GM21515 (cell line): Measurements from ENCODE around the gene ELAVL3.
"Not testable (repeated sequence)": the region's sequence is repeated elsewhere in the genome, so short reads cannot be mapped to it uniquely, and the experiment has no call there.

ENCODE experiments used
- ATAC-seq: cut with Tn5 transposase; IDR thresholded peaks from one replicate; pipeline ENCODE4 v1.9.1; 2021; ENCODE audit not compliant: unreplicated experiment

Gene ELAVL3

DNA sequence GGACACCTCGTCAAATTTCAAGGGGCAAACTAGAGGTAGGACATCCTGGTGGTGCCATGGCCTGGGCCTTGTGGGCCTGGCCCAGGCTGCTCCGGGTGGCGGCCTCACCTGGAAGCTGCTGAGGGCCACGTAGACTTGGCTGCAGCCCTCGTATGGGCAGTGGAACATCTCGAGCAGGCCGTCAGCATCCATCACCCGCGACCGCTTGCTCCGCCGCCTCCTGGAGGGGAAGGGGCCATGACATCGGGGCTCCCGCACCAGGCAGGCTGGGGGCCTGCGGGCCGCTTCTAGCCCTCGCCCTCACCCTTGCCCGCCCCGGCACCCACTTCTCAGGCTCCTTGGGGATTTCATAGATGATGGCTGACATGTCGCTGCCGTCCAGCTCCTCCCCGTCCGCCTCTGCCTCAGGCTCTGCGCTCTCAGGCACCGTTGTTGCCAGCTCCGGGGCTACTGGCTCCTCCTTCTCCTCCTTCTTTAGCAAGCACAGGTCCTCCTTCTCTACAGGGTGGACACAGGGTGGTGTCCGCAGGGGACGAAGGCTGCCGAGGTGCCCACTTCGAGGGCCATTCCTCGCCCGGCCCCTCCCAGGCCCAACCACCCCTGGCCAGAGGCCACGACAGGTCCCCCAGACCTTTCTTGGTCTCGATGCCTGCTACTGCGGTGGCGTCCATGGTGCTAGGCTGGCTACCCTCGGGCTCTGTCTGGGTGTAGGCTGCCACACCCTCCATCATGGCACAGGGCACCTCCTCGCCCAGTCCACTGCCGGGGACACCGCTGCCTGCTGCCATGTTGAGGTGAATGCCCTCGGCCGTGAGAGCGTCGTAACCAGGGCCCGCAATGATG, 6.0 kb upstream of the ELAVL3 start:
- ATAC-seq, result no peak

DNA sequence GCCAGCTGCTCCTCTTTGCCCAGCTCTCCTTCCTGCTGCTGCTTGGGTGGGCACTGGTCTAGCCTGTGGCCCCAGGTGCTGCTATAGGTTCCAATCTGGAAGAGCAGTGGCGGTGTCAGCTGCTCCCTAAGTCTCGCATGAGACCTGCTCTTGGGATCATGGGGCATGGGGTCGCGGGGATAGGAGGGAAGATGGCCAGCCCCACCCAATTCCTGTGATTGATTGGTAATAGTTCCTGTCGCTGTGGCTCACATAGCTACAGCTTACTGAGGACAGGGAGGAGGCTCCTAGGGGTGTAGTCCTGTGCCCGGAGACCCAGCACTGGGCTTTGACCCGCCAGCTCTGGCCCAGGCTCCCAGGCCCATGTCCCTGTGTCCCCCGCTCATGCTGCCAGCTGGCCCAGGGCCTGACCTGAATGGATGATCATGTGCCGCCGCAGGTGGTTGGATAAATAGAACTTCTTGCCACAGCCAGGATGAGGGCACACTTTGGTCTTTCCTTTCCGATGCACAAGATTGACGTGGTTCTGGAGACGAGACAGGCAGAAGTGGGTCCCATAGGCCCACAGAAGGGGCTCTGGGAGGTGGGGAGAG, 4.5 kb upstream of the ELAVL3 start:
- no peak for ATAC-seq

GRCh38 chr19:11483366-11484111, 2.7 kb upstream of the ELAVL3 start:
- no peak for ATAC-seq

DNA sequence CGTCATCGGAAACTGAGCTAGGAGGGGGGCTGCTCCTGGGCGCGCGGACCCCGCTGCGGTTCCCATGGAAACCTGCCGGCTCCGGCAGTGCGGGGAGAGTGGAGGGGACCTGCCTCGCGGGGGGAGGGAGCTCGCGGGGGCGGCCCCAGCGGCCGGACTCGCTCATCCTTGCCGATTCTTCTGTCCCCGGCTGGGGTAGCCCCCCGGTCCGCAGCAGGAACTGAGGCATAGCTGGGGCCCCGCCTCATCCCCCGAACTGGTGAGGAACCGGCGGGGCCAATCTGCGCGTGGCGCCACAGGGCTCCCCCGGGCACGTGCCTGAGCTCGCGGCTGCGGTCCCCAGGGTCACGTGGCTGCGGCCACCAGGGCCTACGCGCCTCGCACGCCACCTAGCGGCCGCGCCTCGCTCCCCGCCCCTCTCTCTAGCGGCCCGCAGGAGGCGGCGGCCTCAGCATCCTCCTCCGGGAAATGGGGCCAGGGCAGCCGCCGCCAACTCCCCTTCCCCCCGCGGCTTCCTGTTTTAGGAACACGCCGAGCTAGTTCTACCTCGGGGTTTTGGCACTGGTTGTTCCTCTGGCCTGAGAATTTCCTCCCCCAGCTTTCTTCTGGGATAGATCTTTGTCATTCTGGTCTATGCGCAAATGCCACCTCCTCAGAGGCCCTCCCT, 1.7 kb upstream of the ELAVL3 start:
- peak; percentile 46 for ATAC-seq

DNA sequence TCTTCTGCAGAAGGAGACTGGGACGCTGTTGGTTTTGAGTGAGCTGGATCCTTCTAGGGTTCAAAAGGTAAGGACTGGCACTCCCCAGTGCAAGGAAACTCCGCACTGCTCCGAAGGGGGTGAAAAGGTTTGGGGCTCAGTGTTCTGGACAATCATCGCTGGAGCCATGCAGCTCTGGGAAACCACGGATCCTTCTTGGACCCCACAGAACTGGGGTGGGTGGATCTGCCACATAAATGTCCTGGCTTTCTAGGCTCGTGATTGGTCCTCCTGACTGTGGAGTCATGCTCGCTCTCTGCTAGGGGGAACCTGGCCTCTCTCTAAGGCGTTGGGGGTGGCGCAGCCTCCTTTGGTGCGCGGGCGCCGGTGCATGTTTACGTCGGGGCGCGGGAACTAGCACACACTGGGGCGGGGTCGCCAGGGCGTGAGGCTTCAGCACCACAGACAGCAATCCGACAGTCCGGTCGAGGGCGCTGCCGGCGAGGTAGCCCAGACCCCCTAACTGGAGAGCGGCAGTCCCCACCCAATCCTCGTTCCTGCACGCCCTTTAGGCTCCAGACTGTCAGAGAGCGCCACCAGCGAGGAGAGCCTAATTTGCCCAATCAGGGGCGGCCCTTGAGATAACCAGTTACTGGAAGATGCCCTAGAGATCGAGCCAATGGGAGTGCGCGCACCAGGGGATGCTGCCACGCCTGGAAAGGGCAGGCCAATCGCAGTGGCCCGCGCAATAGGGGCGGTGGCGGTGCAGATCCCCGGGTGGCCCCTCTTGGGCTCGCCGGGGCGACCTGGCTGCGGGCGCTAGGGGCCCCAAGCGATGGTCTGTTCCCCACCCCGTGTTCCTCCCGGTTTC, 913 bp upstream of the ELAVL3 start:
- peak; percentile 48 for ATAC-seq

- no peak for ATAC-seq
These were observed 740 bp downstream of the ELAVL3 start for GRCh38 chr19:11479898-11480714.

DNA sequence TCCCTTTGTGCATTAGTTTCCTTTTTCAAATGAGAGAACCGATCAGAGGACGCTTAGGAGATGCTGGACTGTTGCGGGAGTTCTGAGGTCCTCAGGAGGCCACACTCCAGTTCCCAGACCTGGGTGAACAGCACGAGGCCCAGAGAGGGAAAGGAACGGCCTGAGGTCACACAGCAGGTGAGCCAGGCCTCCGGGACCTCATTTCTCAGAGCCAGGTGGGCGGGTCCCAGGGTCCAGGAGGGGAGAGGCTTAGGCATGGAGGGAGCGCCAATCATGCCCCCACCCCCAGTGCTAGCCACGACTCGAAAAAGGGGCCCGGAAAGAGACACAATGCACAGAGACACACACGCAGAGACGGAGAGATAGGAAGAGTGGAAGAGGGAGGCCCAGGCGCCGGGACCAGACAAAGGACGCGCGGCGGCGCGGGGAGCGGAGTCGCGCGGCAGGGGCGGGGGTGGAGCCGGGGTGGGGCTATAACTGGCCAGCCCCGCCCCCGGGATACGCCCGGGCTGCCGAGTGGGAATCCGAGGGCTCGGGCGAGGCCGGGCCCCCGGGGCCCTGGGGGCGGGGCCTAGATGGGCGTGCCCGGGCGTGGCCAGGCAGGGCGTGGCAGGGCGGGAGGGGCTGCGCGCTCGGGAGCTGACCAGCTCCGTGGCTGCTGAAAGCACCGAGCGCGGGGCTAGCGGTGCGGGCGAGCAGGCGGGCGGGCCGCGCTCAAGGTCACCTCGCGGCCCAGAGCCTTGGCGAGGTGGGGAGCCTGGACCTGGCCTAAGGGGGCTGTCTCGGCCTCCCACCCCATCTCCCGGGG, 1.6 kb downstream of the ELAVL3 start:
- no peak for ATAC-seq

DNA sequence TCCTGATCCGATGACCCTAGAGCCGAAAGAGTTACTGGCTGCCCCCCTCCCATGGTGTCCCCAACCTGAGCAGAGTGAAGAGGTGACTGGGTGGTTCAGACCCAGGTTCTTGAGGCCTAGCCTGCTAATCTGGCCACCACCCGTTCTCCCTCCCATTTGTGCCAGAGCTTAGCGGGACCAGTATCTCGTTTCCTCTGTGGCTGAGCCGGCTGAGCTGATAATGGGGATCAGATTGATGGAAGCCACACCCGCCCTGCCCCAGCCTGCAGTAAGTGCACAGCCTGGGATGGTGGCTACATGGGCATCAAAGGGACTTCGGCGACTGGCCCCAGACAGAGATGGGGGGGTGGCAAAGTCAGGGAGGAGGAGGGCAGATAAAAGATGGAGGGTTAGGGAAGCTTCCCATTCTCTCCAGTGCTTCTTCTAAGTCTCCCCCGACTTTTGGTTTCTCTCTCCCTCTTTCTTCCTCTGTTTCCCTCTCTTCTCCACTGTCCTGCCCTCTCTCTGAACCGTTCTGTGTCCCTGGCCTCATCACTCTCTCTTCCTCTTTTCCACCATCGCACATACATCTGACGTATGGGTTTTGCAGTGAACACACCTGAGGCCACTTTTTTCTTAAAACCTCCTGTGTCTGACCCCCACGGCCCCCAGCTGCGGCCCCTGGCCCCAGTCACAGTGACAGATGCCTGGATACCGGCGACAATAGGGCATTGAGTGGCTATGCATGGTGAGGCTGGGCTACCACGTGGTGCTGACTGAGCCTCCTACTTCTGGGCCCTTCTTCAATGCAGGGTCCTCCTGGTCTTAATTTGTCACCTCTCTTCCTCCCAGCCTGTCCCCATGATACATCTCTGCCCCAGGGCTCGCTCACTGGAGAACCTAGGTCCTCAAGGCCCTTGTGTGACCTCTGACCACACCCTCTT, 2.4 kb downstream of the ELAVL3 start:
- ATAC-seq, result no peak

GRCh38 chr19:11475861-11476260, 5.0 kb downstream of the ELAVL3 start:
- no peak for ATAC-seq

DNA sequence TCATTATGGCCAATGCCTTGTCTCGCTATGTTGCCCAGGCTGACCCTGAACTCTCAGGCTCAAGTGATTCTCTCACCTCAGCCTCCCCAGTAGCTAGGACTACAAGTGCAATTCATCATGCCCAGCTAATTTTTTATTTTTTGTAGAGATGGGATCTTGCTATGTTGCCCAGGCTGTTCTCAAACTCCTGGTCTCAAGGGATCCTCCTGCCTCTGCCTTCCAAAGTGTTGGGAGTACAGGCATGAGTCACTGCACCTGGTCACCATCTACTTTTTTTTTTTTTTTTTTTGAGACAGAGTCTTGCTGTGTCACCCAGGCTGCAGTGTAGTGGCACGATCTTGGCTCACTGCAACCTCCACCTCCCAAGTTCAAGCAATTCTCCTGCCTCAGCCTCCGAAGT, 5.5 kb downstream of the ELAVL3 start:
- ATAC-seq, result not testable (repeated sequence)

DNA sequence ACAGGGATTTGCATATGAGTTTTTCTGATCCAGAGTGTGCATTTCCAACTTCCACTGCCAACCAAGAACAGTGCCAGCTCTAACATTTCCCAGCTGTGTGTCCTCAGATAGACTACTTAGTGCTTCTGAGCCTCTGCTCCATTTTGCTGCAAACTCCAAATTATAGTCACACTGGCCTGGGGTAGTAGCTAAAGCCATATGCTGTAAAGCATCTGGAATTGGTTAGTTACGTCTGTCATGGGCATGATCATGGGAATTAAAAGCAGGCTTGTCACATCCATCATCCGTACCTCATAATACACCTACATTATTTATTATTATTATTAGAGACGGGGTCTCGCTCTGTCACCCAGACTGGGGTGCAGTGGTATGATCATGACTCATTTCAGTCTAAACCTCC, 7.1 kb downstream of the ELAVL3 start:
- ATAC-seq, result no peak

- ATAC-seq, result not testable (repeated sequence)
These were observed 12.5 kb downstream of the ELAVL3 start for GRCh38 chr19:11468266-11468845.

- ATAC-seq, result no peak
These were observed 15.2 kb downstream of the ELAVL3 start for GRCh38 chr19:11465600-11465999.

DNA sequence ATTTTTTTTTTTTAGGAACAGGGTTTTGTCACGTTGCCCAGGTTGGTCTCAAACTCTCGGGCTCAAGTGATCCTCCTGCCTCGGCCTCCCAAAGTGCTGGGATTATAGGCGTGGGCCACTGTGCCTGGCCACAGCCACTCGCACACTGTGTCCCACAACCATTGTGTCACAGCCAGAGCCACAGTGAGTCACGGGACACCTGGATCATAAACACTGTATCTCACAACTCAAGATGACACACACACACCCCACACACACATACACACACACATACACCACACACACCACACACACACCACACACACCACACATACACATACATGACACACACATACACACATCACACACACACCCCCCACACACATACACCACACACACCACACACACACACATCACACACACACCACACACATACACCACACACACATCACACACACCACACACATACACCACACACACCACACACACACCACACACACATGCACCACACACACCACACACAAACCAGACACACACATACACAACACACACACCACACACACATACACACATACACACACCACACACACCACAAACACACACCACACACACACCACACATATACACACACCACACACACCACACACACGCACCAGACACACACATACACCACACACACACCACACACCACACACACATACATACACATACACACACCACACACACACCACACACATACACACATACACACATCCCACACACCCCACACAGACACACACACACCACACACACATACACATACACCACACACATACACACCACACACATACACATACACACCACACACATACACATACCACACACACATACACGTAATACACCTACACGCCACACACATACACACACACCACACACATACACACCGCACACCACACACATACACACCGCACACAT, 16.2 kb downstream of the ELAVL3 start:
- ATAC-seq, result no peak

DNA sequence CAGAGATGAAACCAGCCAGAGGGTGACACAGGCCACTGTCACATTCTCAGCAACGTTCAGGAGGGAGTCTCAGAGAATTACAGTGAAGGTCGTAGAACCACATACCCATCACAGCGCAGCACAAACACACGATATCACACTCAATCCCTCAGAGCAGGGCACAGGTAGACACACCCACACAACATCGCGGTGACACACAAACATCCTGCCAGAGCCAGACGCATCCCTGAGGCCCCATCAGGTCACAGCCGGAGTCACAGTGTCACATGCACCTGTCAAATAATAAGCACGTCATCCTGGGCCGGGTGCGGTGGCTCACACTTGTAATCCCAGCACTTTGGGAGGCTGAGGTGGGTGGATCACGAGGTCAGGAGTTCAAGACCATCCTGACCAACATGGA, 17.5 kb downstream of the ELAVL3 start:
- ATAC-seq, result no peak

- no peak for ATAC-seq
These were observed 19.4 kb downstream of the ELAVL3 start for GRCh38 chr19:11461453-11461852.
